Transverse colon (tissue), 4 donors: ENCODE measurements around the gene NEK10. TPM values are rescaled to one million over a fixed set of nuclear protein-coding genes. Genes with fewer than 3 reads are reported as not detected.

ENCODE experiments used
- DNase-seq: peaks from one replicate; pipeline ENCODE4 v3.0.0-alpha.2; 2019
- H3K27ac ChIP-seq, 4 donors: fragments of 200-600 bp; sonication (generic); 2 replicates each; pipeline ENCODE4 v1.5.1; 2016 to 2018; ENCODE audit warnings: inconsistent platforms in 4 of 4
- H3K27me3 ChIP-seq: fragments of 200-600 bp; sonication (generic); 2 replicates; pipeline ENCODE4 v1.5.1; 2017; ENCODE audit warnings: inconsistent platforms
- H3K36me3 ChIP-seq, 4 donors: fragments of 200-600 bp; sonication (generic); 2 replicates each; pipeline ENCODE4 v1.5.1; 2017 to 2019; ENCODE audit warnings: inconsistent platforms in 4 of 4
- H3K4me1 ChIP-seq, 4 donors: fragments of 200-600 bp; sonication (generic); 2 replicates each; pipeline ENCODE4 v1.5.1; 2017 to 2020; ENCODE audit warnings: inconsistent platforms in 4 of 4
- H3K4me3 ChIP-seq, 4 donors: fragments of 200-600 bp; sonication (generic); 1 replicate in 1 of 4; 2 replicates in 3 of 4; pipeline versions ENCODE4 v1.5.1 to v1.6.1; 2017 to 2019; ENCODE audit warnings: inconsistent platforms in 4 of 4
- H3K9me3 ChIP-seq, 2 donors: fragments of 200-600 bp; sonication (generic); 2 replicates each; pipeline ENCODE4 v1.5.1; 2017 to 2019; ENCODE audit warnings: inconsistent platforms in 2 of 2
- CTCF ChIP-seq, 5 experiments: fragments of 200-600 bp in 3 of 5; fragments of 450-650 bp in 2 of 5; sonication (generic) in 3 of 5; IDR thresholded peaks; 1 replicate in 2 of 5; 2 replicates in 3 of 5; pipeline ENCODE4 v1.5.1; 2016 to 2017; ENCODE audit warnings: antibody characterized with exemption in 5 of 5, inconsistent platforms in 3 of 5, mild to moderate bottlenecking in 2 of 5, moderate library complexity in 1 of 5
- EP300 ChIP-seq: sonication (generic); formaldehyde crosslinking; IDR thresholded peaks from one replicate; pipeline ENCODE4 v1.6.1; 2017; ENCODE audit warnings: antibody characterized with exemption, low read depth
- POLR2A ChIP-seq: fragments of 450-650 bp; IDR thresholded peaks from one replicate; pipeline ENCODE4 v1.6.1; 2016; ENCODE audit warnings: antibody characterized with exemption, mild to moderate bottlenecking, moderate library complexity
- POLR2AphosphoS5 ChIP-seq, 3 donors: sonication (generic); formaldehyde crosslinking; IDR thresholded peaks; one replicate each; pipeline ENCODE4 v1.6.1; 2016; ENCODE audit warnings: antibody characterized with exemption in 3 of 3
- WGBS, 2 donors: methylation state at CpG; one replicate each; pipeline ENCODE4 v1.1.5; 2018; ENCODE audit warnings: low coverage in 1 of 2; 5-methylcytosine and 5-hydroxymethylcytosine counted together
- in situ Hi-C, 4 donors: fragments of 200-750 bp; cut with MboI; loops; one replicate each; pipeline versions ENCODE4 v1.15.0 to v1.15.1; 2017; ENCODE audit warnings: low sequenced_read_pairs in 3 of 4, low pct_ligation_motif_present in 1 of 4, low pct_unique_long_range_greater_than_20kb in 1 of 4
- intact Hi-C: fragments of 100-400 bp; cut with DNase I; formaldehyde crosslinking; loops from one replicate; pipeline ENCODE4 v1.15.1; 2023; ENCODE audit warnings: low total_unique reads
- total RNA-seq, 4 donors: library from RNA; depleted of rRNA; stranded (reverse); fragments of >200 nt; gene quantifications; one replicate each; pipeline ENCODE4 v1.1.0, GENCODE V29; 2016

The NEK10 gene
- total RNA-seq, 4 donors from 2014 or later, result 1.1 to 3.2 (median 1.7) TPM

GRCh38 chr3:27185231-27185989 is 183.8 kb downstream of the NEK10 start:
- TF ChIP-seq CTCF (IDR thresholded peaks at IDR 0.05) (no peak), EP300 (no peak), POLR2A (no peak), POLR2AphosphoS5 (IDR thresholded peaks at IDR 0.05) (no peak)
- no peaks in the 10 kb centered on the region for H3K27me3 ChIP-seq
- no peaks in the 10 kb centered on the region for H3K4me1 ChIP-seq
- intact Hi-C loops (no loop called here), in situ Hi-C loops (no loop called here)
- DNase-seq, result no peak
- H3K4me3 ChIP-seq, result no peak overlapping the region
- H3K27ac ChIP-seq, result no peak overlapping the region
- 63 to 69% methylated on average over 2 of the region's 2 CpGs for WGBS, 2 donors
- no peaks in the 10 kb centered on the region for H3K9me3 ChIP-seq
- H3K36me3 ChIP-seq, result no peaks in the 10 kb centered on the region

- Histone ChIP-seq H3K27ac (no peak overlapping the region), H3K36me3 (no peaks in the 10 kb centered on the region), H3K4me3 (no peak overlapping the region), H3K27me3 (no peaks in the 10 kb centered on the region), H3K4me1 (no peaks in the 10 kb centered on the region), H3K9me3 (no peaks in the 10 kb centered on the region)
- no peak for TF ChIP-seq CTCF (IDR thresholded peaks at IDR 0.05)
- TF ChIP-seq POLR2A, result no peak
- no peak for TF ChIP-seq EP300
- no peak for TF ChIP-seq POLR2AphosphoS5 (IDR thresholded peaks at IDR 0.05)
- in situ Hi-C loops (no loop called here), intact Hi-C loops (no loop called here)
- no peak for DNase-seq
- 39 to 56% methylated on average over 2 of the region's 2 CpGs for WGBS, 2 donors
Observed at GRCh38 chr3:27184261-27184660, 184.9 kb downstream of the NEK10 start.

- in situ Hi-C loops, result no loop called here
- WGBS, 2 donors, result 64 to 85% methylated on average over 3 of the region's 3 CpGs
- TF ChIP-seq POLR2AphosphoS5 (IDR thresholded peaks at IDR 0.05) (no peak), EP300 (no peak), CTCF (IDR thresholded peaks at IDR 0.05) (no peak), POLR2A (no peak)
Observed at GRCh38 chr3:27176256-27176655, 192.9 kb downstream of the NEK10 start.

GRCh38 chr3:27174530-27174929 is 194.7 kb downstream of the NEK10 start:
- Histone ChIP-seq H3K4me3 (no peak overlapping the region), H3K4me1 (no peaks in the 10 kb centered on the region), H3K27me3 (no peaks in the 10 kb centered on the region), H3K9me3 (no peaks in the 10 kb centered on the region), H3K27ac (no peak overlapping the region), H3K36me3 (no peaks in the 10 kb centered on the region)
- intact Hi-C loops (no loop called here), in situ Hi-C loops (no loop called here)
- no peak for DNase-seq
- WGBS, 2 donors, result 76 to 77% methylated on average over 4 of the region's 4 CpGs
- TF ChIP-seq POLR2A, result no peak
- no peak for TF ChIP-seq EP300
- TF ChIP-seq CTCF (IDR thresholded peaks at IDR 0.05), result no peak
- no peak for TF ChIP-seq POLR2AphosphoS5 (IDR thresholded peaks at IDR 0.05)

More at GRCh38 chr3:27176256-27176655, 192.9 kb downstream of the NEK10 start:
- Histone ChIP-seq H3K4me1 (no peaks in the 10 kb centered on the region), H3K27me3 (no peaks in the 10 kb centered on the region), H3K27ac (no peak overlapping the region), H3K4me3 (no peak overlapping the region), H3K9me3 (no peaks in the 10 kb centered on the region), H3K36me3 (no peaks in the 10 kb centered on the region)
- DNase-seq, result no peak
- intact Hi-C loops, result no loop called here
